Measurements from ENCODE around the gene YBX2.

- TF ChIP-seq EP300 (IDR thresholded peaks at IDR 0.05) (no peak), CTCF (IDR thresholded peaks at IDR 0.05) (no peak), POLR2A (IDR thresholded peaks at IDR 0.05) (no peak)
Observed at GRCh38 chr17:7282752-7283321, 11.6 kb downstream of the YBX2 start.
